SK-N-DZ (cell line): Measurements from ENCODE around the gene JADE3.
A peak's percentile ranks its signal among the peaks of the same experiment; 100 is the strongest.
"Not testable (repeated sequence)": the region's sequence is repeated elsewhere in the genome, so short reads cannot be mapped to it uniquely, and the experiment has no call there.

Experiments
- DNase-seq: peaks from one replicate; pipeline ENCODE4 v3.0.0-alpha.2; 2015; ENCODE audit warnings: low spot score

Gene JADE3

DNA sequence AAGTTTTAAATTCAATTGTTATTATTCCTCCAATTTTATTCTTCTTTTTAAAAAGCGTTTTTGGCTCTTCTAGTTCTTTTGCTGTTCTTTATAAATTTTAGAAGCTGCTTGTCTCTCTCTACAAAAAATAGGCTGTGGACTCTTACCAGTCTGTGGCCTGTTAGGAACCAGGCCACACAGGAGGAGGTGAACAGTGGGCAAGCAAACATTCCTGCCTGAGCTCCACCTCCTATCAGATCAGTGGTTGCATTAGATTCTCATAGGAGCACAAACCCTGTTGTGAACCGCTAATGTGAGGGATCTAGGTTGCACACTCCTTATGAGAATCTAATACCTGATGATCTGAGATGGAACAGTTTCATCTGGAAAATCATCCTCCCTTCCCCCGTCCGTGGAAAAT is 23.1 kb downstream of the JADE3 start:
- no peak for DNase-seq

GRCh38 chrX:46938589-46938988 is 26.4 kb downstream of the JADE3 start:
- DNase-seq: no peak

DNA sequence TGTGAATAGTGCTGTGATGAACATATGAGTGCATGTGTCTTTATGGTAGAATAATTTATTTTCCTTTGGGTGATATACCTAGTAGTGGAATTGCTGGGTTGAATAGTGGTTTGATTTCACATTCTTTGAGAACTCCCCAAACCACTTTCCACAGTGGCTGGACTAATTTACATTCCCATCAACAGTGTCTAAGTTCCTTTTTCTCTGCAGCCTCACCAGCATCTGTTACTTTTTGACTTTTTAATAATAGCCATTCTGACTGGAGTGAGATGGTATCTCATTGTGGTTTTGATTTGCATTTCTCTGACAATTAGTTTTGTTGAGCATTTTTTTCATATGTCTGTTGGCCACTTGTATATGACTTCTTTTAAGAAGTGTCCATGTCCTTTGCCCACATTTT is 29.1 kb downstream of the JADE3 start:
- DNase-seq: no peak

DNA sequence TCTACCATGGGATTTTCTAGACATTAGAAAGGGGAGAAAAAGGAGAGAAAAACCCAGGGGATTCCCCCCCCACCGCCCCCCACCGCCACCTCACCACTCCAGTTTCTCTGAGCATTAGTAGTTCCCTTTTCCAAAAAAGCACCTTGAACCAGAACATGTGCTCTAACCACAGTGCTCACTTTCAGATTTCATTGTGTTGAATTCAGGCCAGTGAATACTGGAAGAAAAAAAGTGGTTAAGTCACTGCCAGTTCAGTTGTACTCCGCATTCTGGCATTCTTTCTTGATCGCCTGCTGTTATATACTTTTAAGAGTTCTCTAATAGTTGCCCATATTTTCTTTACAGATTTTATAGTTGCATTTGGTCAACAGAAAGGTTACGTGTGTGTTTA is 40.9 kb downstream of the JADE3 start:
- DNase-seq: no peak

DNA sequence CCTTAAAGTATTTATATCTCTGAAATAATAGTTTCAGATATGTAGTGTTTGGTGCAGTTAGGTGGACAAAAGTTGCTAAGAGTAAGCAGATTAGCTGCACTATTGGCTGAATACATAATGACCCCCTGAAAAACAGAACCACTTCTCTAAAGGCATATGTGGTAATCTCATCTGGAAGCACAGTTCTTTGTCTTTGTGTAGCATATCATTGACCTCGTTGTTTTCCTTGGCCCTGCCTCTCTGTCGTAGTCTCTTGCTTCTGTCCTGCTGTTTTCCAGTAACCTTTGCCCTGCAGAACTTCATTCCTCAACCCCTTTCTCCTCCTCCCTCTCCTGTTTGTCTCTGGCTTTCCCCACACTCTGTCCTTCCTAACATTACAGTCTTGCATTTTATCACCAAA is 41.4 kb downstream of the JADE3 start:
- peak; percentile 39 for DNase-seq

GRCh38 chrX:46954716-46955115 is 42.5 kb downstream of the JADE3 start:
- DNase-seq: no peak

- DNase-seq: not testable (repeated sequence)
These were observed 44.4 kb downstream of the JADE3 start for GRCh38 chrX:46956589-46956988.

DNA sequence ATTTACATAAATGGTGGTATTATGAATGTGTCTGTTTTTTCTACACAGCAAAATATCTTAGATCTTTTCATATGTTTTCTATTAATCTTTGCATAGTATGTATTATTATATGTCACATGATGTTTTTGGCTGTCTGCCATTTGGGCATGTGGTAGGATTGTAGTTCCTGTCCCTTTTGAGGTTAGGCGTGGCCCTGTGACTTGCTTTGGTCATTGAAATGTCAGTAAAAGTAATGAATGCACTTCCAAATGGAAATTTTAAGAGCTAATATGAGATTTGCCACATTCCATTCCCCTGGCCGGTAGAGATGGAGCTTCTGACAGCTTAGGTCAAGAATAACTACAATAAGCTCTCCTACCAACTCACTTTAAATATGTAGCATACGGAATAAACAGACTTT is 45.1 kb downstream of the JADE3 start:
- DNase-seq: no peak

DNA sequence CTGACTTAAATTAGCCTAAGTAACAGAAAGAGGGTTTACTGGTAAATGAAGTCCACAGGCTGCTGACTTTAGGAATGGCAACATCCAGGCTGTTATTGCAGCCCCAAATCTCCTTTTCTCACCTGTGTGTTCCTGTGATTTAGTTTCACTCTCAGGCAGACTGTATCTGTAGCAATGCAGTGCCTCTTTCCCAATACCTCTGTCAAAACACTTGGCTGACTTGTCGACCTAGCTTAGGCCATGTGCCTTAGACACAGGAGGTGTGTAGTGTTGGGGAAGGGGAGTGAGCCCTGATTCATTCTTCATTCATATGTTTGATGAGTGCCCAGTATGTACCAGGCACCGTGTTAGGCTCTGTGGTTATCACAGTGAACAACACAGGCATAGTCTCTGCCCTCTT is 46.9 kb downstream of the JADE3 start:
- no peak for DNase-seq

DNA sequence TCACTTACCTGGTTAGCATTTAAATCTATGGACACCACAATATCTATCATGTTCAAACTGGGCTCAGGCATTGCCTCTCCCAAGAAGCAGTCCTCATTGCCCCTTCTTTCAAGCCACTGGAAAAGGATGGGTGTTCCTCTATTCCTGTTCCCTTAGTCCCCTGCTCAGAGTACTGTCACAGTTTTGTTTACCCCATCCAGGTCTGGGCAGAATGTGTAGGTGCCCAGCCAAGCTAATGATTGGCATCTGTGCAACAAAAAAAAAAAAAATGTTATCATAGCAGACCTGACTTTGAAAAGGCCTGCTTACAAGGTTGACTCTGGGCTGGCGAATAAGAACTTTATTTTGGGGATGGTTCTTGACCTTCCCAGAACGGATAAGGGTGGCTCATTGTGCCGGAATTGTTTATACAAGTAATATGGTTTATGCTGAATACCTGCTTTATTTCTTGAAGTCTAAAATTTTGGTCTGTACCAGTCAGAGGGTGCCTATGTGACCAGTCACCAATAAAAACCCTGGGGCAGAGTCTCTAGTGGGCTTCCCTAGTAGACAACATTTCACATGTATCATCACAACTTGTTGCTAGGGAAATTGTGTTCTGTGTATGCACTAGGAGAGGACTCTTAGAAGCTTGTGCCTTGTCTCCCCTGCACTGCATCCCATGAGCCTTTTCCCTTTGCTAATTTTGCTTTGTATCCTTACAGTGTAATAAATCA is 47.9 kb downstream of the JADE3 start:
- no peak for DNase-seq

- DNase-seq: no peak
These were observed 48.9 kb downstream of the JADE3 start for GRCh38 chrX:46961097-46961496.

DNA sequence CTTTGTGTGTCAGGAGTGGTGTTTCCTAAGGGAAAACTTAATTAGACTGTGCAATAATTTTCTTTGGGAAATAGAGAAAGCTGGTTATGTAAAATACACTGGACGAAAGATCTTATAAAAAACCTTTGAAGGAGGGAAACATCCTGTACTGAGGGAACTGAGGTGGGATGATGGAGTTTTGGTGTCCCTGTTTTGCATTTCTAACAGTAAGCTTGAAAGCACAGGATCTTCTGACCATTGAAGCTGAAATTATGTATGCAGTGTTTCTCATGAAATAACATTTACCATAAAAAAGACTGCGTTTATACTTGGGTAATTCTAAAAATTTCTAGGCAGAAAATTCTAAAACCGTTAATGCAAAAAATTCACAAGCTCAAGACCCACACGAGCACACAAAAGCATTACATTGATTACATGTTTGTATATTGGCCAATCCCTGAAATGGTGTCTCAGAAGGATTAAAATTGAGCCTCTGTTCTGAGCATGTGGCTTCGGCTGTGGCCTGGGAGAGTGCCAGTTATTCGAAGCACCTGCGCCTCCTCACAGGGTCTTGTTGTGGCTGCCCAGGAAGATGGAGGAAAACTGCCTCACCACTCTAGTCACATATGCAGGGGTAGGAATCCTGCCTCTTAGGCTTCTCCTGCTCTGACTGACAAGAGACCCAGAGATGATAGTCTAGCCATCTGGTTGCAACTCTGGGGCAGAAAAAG is 49.5 kb downstream of the JADE3 start:
- DNase-seq: no peak

- DNase-seq: no peak
These were observed 53.0 kb downstream of the JADE3 start for GRCh38 chrX:46965125-46965758.

DNA sequence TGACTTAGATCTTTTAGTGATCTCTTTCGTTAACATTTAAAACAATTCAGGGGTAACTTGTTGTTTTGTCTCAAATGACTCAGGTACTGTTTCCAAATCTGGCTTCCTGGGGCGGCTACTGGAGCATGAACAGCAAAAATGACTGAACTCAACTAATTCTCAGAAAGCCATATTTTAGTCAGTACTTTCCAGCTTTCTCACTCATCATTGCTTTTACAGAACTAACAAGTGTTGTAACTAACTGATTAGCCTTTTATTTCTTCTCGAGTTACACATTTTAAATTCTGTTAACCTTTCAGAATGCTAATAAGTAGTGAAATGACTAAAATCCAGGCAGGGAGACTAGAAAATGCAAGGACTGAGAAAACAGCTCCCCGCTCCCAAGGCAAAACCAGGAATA is 55.3 kb downstream of the JADE3 start:
- no peak for DNase-seq

GRCh38 chrX:46977046-46977445 is 64.8 kb downstream of the JADE3 start:
- not testable (repeated sequence) for DNase-seq

DNA sequence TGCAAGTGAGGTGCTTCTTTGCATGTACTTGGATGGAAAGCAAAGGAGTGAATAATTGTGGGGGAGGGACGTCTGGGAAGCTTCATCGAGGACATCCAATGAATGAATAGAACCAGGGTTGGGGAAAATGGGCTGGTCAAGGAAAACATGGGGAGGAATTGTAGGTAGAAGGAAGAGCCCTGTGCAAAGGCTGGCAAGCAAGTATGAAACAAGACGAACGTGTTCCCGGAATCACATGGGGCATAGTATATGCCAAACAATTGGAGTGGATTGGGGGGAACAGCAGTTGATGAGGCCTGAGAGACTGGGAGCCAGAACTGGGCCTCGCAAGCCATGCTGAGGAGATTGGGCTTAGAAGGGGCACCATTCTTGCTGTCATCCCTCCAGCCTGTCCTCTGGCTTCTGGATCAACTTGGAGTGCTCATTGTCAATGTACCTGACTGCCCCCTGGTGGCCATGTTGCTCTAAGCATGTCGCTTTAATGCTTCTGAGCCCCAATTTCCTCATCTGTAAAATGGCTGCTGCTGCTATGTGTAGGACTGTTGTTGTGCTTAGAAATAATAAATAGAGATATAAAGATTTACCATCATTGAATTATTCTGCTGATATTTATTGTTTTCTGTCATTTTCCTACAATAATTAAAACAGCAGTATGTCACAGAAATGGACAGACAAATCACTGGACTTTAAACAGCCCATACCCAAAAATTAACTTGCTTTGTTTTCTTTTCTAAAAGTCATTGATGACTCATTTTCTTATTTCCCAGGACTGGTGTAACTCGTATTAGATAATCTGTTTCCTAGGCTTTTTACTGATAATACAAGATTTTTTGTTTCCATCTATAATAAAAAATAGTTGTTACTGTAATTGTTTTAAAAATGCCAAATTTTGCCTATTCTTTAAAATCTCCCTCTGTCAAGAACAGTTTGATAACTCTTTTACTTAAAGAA is 66.4 kb downstream of the JADE3 start:
- DNase-seq: peak; percentile 57

GRCh38 chrX:46984705-46985104 is 72.5 kb downstream of the JADE3 start:
- no peak for DNase-seq

GRCh38 chrX:46989548-46989947 is 77.3 kb downstream of the JADE3 start:
- DNase-seq: no peak

DNA sequence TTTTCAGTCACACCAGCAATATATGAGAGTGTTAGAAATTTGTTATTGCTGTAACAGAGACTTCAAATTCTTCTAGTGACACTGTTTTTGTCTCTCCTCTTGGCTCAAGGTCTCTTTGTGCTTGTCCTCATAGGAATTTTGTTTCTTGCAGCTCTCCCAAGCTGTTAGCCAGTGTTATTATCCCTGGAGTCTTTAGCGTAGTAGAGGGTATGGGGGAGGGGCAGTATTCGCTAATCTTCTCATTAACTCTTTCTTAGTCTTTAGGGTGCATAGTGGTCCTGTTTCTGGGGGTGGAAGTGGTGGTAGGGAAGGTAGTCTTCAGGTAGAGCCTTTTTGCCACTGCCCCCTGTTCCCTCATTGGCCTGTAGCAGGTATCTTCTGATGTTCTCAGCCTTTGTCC is 79.4 kb downstream of the JADE3 start:
- DNase-seq: no peak

DNA sequence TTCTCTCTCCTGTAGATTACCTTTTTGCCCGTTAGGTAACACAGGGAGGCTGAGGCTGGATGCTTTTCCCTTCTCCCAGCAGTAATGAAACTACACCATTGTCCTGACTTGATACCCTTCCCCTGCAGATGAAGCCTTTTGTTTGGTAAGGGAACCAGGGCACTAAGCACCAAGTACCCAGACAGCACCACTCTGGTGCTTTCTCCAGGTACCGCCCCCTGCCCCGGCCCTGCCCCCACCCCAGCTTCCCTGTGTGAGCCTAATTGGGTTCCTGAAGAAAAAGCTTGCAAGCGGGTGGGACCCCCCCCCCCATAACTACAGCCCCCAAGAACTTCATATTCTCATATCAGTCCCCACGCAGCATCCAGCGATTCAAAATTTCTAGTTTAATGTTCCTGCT is 79.8 kb downstream of the JADE3 start:
- no peak for DNase-seq

- no peak for DNase-seq
These were observed 81.9 kb downstream of the JADE3 start for GRCh38 chrX:46994096-46994495.

- no peak for DNase-seq
These were observed 99.9 kb downstream of the JADE3 start for GRCh38 chrX:47012131-47012530.
